ENCODE data around the gene TMEM62. TPM values are rescaled to one million over a fixed set of nuclear protein-coding genes. Genes with fewer than 3 reads are reported as not detected.

Gene TMEM62
- total RNA-seq, 1 experiment from 2014 or later: 66.1 TPM

DNA sequence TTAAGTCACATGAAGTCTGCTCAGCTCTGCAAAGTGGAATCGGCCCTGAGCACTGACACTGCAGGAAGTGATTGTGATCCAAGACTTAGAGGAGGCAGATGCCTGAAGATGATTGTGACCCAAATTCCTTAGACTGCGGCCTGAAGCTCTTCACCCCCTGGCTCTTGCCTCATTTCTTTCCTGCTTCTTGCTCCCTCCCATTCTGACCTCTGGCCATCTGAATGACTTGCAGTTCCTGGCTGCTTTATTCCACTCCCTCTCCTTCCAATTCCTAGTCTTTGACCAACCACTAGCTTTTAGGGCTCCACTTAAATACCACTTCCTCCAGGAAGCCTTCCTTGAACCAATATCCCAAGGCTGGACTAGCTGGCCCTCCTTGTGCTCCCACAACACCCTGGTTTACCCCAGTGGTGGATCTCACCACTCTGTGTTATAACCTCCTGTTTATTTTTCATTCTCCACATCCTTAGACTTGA, 97.3 kb downstream of the TMEM62 start:
- DNase-seq (ENCODE audit: low spot score): no peak

DNA sequence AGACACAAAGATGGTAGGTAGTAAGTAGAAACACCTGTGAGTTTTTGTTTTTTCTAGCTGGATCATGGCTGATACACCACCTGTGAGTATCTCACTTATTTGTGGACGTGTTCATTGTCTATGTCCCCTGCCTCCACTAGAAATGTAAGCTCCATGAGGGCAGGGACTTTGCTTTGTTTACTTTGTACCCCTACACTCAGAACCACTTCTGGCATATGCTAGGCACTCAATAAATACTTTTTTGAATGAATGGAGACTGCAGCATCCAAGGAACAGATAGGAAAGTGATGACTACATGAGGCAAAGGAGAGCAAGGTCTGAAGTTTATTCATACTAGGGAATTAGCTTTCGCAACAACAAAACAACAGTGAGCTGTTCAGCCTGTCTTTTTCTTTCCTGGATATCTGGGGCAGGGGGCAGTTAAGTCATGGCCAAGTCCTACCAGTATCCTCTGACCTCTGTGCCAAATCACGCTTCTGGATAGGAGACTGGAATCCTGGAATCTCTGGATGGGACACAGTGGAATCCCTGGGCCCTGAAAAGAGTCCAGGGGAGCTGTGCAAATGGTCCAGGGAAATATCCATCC, 99.0 kb downstream of the TMEM62 start:
- no peak for DNase-seq (ENCODE audit: low spot score)

Small RNAs within 50 kb of the gene (small RNA-seq; reads per million reads assigned to genes)
- gene AC068724.2: not detected

Other genes starting within 250 kb of the TMEM62 start
- 10.7 and 12.5 TPM in 2 replicates for gene TTBK2, start 212.8 kb upstream of the TMEM62 start, total RNA-seq (2014; rRNA removed; shearing (Covaris generic))
- 20.2 and 23.6 TPM in 2 replicates for gene UBR1, start 27.5 kb upstream of the TMEM62 start, total RNA-seq (2014; rRNA removed; shearing (Covaris generic))
- 39.8 and 52.0 TPM in 2 replicates for gene CCNDBP1, start 51.8 kb downstream of the TMEM62 start, total RNA-seq (2014; rRNA removed; shearing (Covaris generic))
- not detected in 2 replicates for gene EPB42, start 87.4 kb downstream of the TMEM62 start, total RNA-seq (2014; rRNA removed; shearing (Covaris generic))
- not detected in 2 replicates for gene TGM5, start 133.3 kb downstream of the TMEM62 start, total RNA-seq (2014; rRNA removed; shearing (Covaris generic))
- gene TGM7, start 168.7 kb downstream of the TMEM62 start, total RNA-seq (2014; rRNA removed; shearing (Covaris generic)): not detected in 2 replicates
- 10.5 and 12.9 TPM in 2 replicates for gene LCMT2, start 197.0 kb downstream of the TMEM62 start, total RNA-seq (2014; rRNA removed; shearing (Covaris generic))
- 42.2 and 48.7 TPM in 2 replicates for gene ZSCAN29, start 237.5 kb downstream of the TMEM62 start, total RNA-seq (2014; rRNA removed; shearing (Covaris generic))
- 35.7 and 37.6 TPM in 2 replicates for gene TUBGCP4, start 237.5 kb downstream of the TMEM62 start, total RNA-seq (2014; rRNA removed; shearing (Covaris generic))